Liver (tissue), 3 donors: ENCODE measurements around the gene LINGO3.

Experiments
- SP1 ChIP-seq: IDR thresholded peaks from 2 replicates; pipeline ENCODE4 v1.6.1; 2018; ENCODE audit warnings: antibody characterized with exemption, mild to moderate bottlenecking
- TF ChIP-seq, protein P1 (sequence below): fragments of 150-350 bp; IDR thresholded peaks from 2 replicates; pipeline ENCODE4 v1.5.1; 2017; ENCODE audit warnings: improper control_type of control experiment, low read depth, low read length; ENCODE audit not compliant: missing input control
- TF ChIP-seq, protein P2 (sequence below): IDR thresholded peaks from 2 replicates; pipeline ENCODE4 v1.6.1; 2016; ENCODE audit warnings: antibody characterized with exemption
- TF ChIP-seq, protein P3 (sequence below): IDR thresholded peaks from 2 replicates; pipeline ENCODE4 v1.6.1; 2016; ENCODE audit warnings: antibody characterized with exemption, mild to moderate bottlenecking
- donor health status: healthy.
- donor health status: healthy.

DNA sequence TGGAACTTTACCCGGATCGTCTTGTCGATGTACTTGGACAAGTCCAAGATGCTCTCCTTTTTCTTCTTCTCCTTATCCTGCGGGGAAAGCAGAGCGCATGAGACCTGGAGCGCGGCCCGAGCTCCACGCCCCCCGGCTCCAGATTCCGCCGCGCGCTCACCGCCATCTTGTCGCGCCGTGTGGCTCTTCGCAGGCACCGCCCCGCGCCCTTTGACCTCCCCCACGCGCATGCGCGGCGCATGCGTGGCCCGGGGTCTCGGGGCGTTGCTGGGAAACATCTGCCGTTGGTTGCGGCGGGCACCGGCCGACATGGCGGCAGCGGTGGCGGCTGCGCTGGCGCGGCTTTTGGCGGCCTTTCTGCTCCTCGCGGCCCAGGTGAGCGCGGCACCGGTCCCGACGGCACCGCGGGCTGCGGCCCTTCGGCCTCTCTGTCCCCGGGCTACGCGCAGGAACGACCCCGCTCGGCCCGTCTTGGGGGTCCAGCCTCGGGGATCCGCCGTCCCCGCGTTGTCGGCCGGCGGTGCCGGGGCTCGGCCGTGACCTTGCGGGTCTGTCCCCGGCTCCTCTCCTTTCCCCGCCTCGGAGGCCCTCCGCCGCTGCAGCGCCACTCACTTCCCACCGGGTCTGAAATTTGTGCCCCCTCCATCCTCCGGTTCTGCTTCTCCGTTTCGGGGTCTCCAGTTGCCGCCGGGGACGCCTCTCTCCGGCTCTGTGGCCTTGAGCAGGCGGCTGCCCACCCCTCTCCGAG lies 20.6 kb upstream of the LINGO3 start, which contains the start of the genes LSM7 and SPPL2B:
- TF ChIP-seq, protein P1, sequence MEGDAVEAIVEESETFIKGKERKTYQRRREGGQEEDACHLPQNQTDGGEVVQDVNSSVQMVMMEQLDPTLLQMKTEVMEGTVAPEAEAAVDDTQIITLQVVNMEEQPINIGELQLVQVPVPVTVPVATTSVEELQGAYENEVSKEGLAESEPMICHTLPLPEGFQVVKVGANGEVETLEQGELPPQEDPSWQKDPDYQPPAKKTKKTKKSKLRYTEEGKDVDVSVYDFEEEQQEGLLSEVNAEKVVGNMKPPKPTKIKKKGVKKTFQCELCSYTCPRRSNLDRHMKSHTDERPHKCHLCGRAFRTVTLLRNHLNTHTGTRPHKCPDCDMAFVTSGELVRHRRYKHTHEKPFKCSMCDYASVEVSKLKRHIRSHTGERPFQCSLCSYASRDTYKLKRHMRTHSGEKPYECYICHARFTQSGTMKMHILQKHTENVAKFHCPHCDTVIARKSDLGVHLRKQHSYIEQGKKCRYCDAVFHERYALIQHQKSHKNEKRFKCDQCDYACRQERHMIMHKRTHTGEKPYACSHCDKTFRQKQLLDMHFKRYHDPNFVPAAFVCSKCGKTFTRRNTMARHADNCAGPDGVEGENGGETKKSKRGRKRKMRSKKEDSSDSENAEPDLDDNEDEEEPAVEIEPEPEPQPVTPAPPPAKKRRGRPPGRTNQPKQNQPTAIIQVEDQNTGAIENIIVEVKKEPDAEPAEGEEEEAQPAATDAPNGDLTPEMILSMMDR: no peak
- TF ChIP-seq, protein P2, sequence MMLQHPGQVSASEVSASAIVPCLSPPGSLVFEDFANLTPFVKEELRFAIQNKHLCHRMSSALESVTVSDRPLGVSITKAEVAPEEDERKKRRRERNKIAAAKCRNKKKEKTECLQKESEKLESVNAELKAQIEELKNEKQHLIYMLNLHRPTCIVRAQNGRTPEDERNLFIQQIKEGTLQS: no peak
- no peak for TF ChIP-seq SP1
- TF ChIP-seq, protein P3, sequence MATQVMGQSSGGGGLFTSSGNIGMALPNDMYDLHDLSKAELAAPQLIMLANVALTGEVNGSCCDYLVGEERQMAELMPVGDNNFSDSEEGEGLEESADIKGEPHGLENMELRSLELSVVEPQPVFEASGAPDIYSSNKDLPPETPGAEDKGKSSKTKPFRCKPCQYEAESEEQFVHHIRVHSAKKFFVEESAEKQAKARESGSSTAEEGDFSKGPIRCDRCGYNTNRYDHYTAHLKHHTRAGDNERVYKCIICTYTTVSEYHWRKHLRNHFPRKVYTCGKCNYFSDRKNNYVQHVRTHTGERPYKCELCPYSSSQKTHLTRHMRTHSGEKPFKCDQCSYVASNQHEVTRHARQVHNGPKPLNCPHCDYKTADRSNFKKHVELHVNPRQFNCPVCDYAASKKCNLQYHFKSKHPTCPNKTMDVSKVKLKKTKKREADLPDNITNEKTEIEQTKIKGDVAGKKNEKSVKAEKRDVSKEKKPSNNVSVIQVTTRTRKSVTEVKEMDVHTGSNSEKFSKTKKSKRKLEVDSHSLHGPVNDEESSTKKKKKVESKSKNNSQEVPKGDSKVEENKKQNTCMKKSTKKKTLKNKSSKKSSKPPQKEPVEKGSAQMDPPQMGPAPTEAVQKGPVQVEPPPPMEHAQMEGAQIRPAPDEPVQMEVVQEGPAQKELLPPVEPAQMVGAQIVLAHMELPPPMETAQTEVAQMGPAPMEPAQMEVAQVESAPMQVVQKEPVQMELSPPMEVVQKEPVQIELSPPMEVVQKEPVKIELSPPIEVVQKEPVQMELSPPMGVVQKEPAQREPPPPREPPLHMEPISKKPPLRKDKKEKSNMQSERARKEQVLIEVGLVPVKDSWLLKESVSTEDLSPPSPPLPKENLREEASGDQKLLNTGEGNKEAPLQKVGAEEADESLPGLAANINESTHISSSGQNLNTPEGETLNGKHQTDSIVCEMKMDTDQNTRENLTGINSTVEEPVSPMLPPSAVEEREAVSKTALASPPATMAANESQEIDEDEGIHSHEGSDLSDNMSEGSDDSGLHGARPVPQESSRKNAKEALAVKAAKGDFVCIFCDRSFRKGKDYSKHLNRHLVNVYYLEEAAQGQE: no peak
